22Rv1 (cell line): ENCODE measurements around the gene MAD2L2.

ENCODE experiments used
- H3K27ac ChIP-seq: fragments of 450-650 bp; 2 replicates; pipeline ENCODE4 v1.5.1; 2017
- ZFX ChIP-seq: fragments of 450-650 bp; IDR thresholded peaks from 2 replicates; pipeline ENCODE4 v1.6.1; 2017; ENCODE audit warnings: antibody characterized with exemption, borderline replicate concordance
- TF ChIP-seq, protein P1 (sequence below): fragments of 450-650 bp; IDR thresholded peaks from 2 replicates; pipeline ENCODE4 v1.5.1; 2017; ENCODE audit warnings: mild to moderate bottlenecking

MAD2L2 gene

DNA sequence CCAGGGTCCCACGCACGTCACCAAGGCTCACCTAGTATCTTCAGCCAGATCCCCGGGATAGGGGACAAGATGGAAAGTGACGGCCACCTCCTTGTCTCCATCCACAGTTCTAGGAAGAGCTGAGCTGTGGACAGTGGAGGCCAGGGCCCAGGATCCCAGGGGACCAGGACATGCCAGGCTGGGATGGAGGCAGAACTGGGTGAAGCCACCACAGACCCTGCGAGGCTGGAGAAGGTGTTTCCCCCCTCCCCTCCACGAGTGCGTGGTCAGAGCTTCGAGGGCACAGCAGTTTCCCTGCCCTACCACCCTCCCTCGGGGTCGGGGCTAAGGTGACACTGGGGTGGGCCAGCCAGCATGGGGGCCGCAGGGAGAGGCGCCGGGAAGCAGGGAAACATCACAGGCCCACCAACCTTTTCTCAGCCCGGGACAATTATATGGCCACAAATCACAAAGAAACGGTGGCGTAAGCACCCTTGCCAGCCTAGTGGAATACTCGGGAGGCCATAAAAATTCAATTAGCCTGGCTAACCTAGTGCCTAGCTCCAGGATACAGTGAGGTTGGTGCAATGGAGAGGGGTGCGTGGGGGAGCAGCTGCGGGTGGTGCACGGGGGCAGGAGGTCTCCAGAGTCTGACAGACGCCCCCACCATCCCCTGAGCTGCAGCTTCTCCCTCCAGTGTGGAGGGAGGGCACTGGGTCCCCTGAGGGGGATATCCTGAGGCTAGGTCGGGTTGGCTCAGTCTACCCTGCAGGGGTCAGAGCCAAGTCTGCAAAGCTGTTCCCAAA, 23.9 kb upstream of the MAD2L2 start:
- no peak overlapping the region for H3K27ac ChIP-seq
- TF ChIP-seq, protein P1, sequence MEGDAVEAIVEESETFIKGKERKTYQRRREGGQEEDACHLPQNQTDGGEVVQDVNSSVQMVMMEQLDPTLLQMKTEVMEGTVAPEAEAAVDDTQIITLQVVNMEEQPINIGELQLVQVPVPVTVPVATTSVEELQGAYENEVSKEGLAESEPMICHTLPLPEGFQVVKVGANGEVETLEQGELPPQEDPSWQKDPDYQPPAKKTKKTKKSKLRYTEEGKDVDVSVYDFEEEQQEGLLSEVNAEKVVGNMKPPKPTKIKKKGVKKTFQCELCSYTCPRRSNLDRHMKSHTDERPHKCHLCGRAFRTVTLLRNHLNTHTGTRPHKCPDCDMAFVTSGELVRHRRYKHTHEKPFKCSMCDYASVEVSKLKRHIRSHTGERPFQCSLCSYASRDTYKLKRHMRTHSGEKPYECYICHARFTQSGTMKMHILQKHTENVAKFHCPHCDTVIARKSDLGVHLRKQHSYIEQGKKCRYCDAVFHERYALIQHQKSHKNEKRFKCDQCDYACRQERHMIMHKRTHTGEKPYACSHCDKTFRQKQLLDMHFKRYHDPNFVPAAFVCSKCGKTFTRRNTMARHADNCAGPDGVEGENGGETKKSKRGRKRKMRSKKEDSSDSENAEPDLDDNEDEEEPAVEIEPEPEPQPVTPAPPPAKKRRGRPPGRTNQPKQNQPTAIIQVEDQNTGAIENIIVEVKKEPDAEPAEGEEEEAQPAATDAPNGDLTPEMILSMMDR: no peak
- TF ChIP-seq ZFX: no peak

DNA sequence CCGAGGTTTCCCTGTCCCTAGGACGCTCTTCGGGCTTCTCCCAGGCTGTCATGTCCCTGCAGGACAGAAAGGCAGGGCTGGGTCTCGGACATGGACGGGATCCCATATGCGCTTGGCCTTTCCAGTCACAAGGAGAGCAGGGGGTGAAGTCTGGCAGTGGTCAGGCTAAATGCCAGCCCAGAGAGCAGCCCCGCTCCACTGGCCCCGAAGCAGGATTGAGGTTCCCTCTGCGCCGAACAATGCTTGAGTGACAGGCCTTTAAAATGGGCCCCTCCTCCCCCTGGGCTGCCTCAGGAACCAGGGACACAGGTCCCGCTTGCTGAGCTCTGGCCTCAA, 23.2 kb upstream of the MAD2L2 start:
- TF ChIP-seq, protein P1: no peak
- TF ChIP-seq ZFX: no peak
- no peak overlapping the region for H3K27ac ChIP-seq

DNA sequence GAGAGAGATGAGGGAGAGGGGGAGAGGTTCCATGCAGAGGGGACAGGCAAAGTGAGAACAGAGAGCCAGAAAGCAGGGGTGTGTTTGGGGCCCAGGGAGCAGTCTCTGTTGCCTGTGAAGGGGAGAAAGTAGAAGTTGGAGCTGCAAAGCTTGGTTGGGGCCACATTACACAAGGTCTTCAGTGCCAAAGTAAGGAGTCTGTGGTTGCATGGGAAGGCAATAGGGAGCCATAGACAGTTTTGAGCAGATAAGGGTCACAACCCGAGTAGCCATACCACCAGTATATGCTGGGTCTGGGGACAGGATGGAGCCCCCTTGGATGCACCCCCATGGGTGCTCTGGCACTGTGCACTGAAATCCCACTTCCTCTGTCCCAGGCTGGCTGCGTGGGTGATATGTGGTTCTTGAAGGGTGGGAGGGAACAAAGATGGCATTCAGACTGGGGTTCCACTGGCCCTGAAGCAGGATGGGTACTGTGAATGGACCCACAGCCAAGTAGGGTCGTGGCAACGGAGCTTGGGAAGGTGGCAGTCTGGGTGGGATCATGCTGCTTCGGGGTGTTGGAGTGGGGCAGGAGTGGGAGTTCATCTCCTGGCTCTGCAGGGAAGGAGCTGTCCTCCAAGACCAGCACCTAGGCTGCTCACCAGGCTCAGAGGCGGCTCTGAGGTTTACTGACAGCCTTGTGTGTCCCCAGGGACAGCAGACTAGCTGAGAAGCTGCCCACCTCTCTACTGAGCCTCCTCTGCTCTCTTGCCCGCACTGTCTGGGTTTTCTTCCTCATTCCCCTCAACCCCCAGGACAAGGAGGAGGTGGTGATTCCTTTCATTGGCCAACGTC, 22.6 kb upstream of the MAD2L2 start:
- no peak overlapping the region for H3K27ac ChIP-seq
- TF ChIP-seq, protein P1: no peak
- no peak for TF ChIP-seq ZFX

- TF ChIP-seq ZFX: no peak
- TF ChIP-seq, protein P1: no peak
- H3K27ac ChIP-seq: no peak overlapping the region
Measured at GRCh38 chr1:11701981-11702803, 21.2 kb upstream of the MAD2L2 start.

GRCh38 chr1:11701551-11701961, 20.6 kb upstream of the MAD2L2 start:
- no peak overlapping the region for H3K27ac ChIP-seq
- TF ChIP-seq, protein P1: no peak
- no peak for TF ChIP-seq ZFX

DNA sequence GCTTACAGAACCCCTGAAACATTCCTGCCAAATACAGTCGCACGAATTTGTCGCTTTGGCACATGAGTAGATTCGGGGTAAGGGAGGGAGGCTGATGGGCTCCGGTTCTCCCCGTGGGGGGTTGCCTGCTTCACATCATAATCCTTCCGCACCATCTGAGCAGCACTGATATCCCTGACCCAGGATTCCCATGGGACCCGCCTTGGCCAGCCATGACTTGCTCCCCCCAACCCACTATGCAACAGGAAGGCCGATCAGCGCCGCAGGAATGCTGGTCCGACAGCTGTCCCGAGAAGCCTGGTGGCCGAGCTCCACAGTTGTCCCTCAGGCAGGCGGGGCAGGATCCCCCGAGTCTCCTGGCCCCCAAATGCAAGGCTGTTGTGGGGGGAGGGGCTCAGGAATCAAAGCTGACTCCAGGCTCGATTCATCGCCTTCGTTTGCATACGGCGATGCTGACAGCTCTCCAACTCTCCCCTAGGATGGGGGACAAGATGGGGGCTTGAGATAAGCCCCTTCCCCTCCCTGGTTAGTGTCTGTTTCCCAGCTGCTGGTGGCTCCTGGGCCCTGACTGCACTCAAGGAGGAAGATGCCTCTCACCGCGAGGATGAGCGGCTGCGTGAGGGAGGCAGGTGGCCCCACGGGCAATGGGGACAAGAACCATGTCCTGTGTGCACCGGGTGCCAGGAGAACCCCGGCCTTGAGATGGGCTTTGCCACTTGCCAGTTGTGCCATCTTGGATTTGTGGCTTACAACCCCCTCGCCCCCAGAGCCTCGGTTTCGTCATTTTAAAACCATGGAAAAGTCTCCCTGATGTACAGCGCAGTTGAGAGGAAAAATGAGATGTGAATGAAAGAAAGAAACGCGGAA, 19.9 kb upstream of the MAD2L2 start:
- no peak overlapping the region for H3K27ac ChIP-seq
- TF ChIP-seq, protein P1: no peak
- TF ChIP-seq ZFX: no peak
